Tibial nerve (tissue), 4 donors: ENCODE measurements around the gene ALPI. TPM values are rescaled to one million over a fixed set of nuclear protein-coding genes. Genes with fewer than 3 reads are reported as not detected.

ENCODE experiments used
- DNase-seq, 2 donors: peaks; one replicate each; pipeline ENCODE4 v3.0.0-alpha.2; 2019; ENCODE audit warnings: low spot score in 2 of 2
- H3K27ac ChIP-seq, 4 donors: fragments of 200-600 bp; sonication (generic) in 3 of 4; one replicate each; pipeline ENCODE4 v1.5.1; 2017 to 2019; ENCODE audit warnings: mild to moderate bottlenecking in 1 of 4
- H3K27me3 ChIP-seq, 2 donors: fragments of 200-600 bp; sonication (generic) in 1 of 2; one replicate each; pipeline versions ENCODE4 v1.5.1 to v1.6.0; 2017 to 2019
- H3K36me3 ChIP-seq, 3 donors: fragments of 200-600 bp; sonication (generic); one replicate each; pipeline ENCODE4 v1.5.1; 2018 to 2019
- H3K4me1 ChIP-seq, 4 donors: fragments of 200-600 bp; sonication (generic) in 3 of 4; one replicate each; pipeline ENCODE4 v1.5.1; 2017 to 2019
- H3K4me3 ChIP-seq, 4 donors: fragments of 200-600 bp; sonication (generic) in 3 of 4; one replicate each; pipeline ENCODE4 v1.5.1; 2017 to 2019; ENCODE audit warnings: mild to moderate bottlenecking in 1 of 4, moderate library complexity in 1 of 4
- H3K9me3 ChIP-seq, 4 donors: fragments of 200-600 bp; sonication (generic) in 3 of 4; one replicate each; pipeline ENCODE4 v1.5.1; 2017 to 2019
- EP300 ChIP-seq, 2 donors: sonication (generic); formaldehyde crosslinking; IDR thresholded peaks; one replicate each; pipeline ENCODE4 v1.6.1; 2017; ENCODE audit warnings: antibody characterized with exemption in 2 of 2, mild to moderate bottlenecking in 1 of 2
- POLR2A ChIP-seq, 2 donors: fragments of 450-650 bp; IDR thresholded peaks; one replicate each; pipeline ENCODE4 v1.6.1; 2017; ENCODE audit warnings: antibody characterized with exemption in 2 of 2, mild to moderate bottlenecking in 2 of 2, moderate library complexity in 2 of 2
- WGBS, 2 donors: methylation state at CpG; one replicate each; pipeline ENCODE4 v1.1.5; 2018; 5-methylcytosine and 5-hydroxymethylcytosine counted together
- total RNA-seq, 4 donors: library from RNA; depleted of rRNA; stranded (reverse); fragments of >200 nt; gene quantifications; one replicate each; pipeline ENCODE4 v1.1.0, GENCODE V29; 2016
- TF ChIP-seq, protein P1 (sequence below), 5 experiments: fragments of 200-600 bp in 3 of 5; fragments of 450-650 bp in 2 of 5; sonication (generic) in 3 of 5; IDR thresholded peaks; one replicate each; pipeline ENCODE4 v1.5.1; 2016 to 2019; ENCODE audit warnings: antibody characterized with exemption in 5 of 5, mild to moderate bottlenecking in 3 of 5, moderate library complexity in 2 of 5

The ALPI gene
- total RNA-seq, 4 donors from 2014 or later, result not detected

GRCh38 chr2:232473467-232473890 lies 17.5 kb downstream of the ALPI start:
- Histone ChIP-seq H3K9me3 (peaks cover 0 to 7% (median 0%) of the 10 kb centered on the region in 4 donors), H3K27me3 (peaks cover 0 to 19% of the 10 kb centered on the region in 2 donors), H3K4me1 (no peaks in the 10 kb centered on the region), H3K36me3 (no peaks in the 10 kb centered on the region), H3K4me3 (no peak overlapping the region), H3K27ac (no peak overlapping the region)
- 33 to 40% methylated on average over 6 of the region's 6 CpGs for WGBS, 2 donors
- DNase-seq, result no peak
- no peak for TF ChIP-seq POLR2A (IDR thresholded peaks at IDR 0.05)

- TF ChIP-seq EP300 (IDR thresholded peaks at IDR 0.05) (no peak), POLR2A (IDR thresholded peaks at IDR 0.05) (no peak)
- TF ChIP-seq, protein P1, sequence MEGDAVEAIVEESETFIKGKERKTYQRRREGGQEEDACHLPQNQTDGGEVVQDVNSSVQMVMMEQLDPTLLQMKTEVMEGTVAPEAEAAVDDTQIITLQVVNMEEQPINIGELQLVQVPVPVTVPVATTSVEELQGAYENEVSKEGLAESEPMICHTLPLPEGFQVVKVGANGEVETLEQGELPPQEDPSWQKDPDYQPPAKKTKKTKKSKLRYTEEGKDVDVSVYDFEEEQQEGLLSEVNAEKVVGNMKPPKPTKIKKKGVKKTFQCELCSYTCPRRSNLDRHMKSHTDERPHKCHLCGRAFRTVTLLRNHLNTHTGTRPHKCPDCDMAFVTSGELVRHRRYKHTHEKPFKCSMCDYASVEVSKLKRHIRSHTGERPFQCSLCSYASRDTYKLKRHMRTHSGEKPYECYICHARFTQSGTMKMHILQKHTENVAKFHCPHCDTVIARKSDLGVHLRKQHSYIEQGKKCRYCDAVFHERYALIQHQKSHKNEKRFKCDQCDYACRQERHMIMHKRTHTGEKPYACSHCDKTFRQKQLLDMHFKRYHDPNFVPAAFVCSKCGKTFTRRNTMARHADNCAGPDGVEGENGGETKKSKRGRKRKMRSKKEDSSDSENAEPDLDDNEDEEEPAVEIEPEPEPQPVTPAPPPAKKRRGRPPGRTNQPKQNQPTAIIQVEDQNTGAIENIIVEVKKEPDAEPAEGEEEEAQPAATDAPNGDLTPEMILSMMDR (IDR thresholded peaks at IDR 0.05), result no peak
- 66 to 70% methylated on average over 2 of the region's 2 CpGs for WGBS, 2 donors
- no peak for DNase-seq
Observed at GRCh38 chr2:232476045-232476444, 20.1 kb downstream of the ALPI start.

DNA sequence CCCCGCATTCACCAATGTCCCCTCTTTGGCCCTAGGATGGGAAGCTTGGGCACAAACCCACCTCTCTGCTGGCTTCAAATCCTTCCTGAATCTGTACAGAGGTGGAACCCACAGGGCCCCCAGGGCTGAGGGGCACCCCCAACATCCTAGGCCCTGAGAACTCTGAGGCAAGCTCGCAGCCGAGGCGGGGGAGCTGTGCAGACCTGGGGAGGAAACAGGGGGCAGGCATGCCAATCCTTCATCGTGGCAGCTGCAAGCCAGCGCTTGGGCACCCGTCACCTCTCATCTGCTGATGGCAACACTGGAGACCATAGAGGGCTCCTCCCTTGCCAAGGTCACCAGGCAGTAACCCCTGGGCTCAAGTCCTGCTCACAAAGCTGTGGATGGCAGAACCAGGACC lies 20.8 kb downstream of the ALPI start:
- TF ChIP-seq POLR2A (IDR thresholded peaks at IDR 0.05) (no peak), EP300 (IDR thresholded peaks at IDR 0.05) (no peak)
- TF ChIP-seq, protein P1 (IDR thresholded peaks at IDR 0.05), result no peak
- Histone ChIP-seq H3K27me3 (peaks cover 0 to 21% of the 10 kb centered on the region in 2 donors), H3K4me1 (no peaks in the 10 kb centered on the region), H3K4me3 (no peak overlapping the region), H3K36me3 (no peaks in the 10 kb centered on the region), H3K27ac (no peak overlapping the region), H3K9me3 (peaks cover 0 to 7% (median 0%) of the 10 kb centered on the region in 4 donors)
- 91 to 100% methylated on average over 4 to 7 of the region's 7 CpGs for WGBS, 2 donors
- DNase-seq, result no peak

More at GRCh38 chr2:232476045-232476444, 20.1 kb downstream of the ALPI start:
- Histone ChIP-seq H3K36me3 (no peaks in the 10 kb centered on the region), H3K4me3 (no peak overlapping the region), H3K27ac (no peak overlapping the region), H3K27me3 (peaks cover 0 to 19% of the 10 kb centered on the region in 2 donors), H3K4me1 (no peaks in the 10 kb centered on the region), H3K9me3 (peaks cover 0 to 7% (median 0%) of the 10 kb centered on the region in 4 donors)

- TF ChIP-seq EP300 (IDR thresholded peaks at IDR 0.05), result no peak
- TF ChIP-seq, protein P1 (IDR thresholded peaks at IDR 0.05), result no peak
- no peak for TF ChIP-seq POLR2A (IDR thresholded peaks at IDR 0.05)
- H3K36me3 ChIP-seq, result no peaks in the 10 kb centered on the region
- no peaks in the 10 kb centered on the region for H3K9me3 ChIP-seq
- H3K27ac ChIP-seq, result no peak overlapping the region
- H3K4me3 ChIP-seq, result no peak overlapping the region
- WGBS, 2 donors, result 89 to 90% methylated on average over 6 to 11 of the region's 13 CpGs
- H3K4me1 ChIP-seq, result no peaks in the 10 kb centered on the region
- DNase-seq, result no peak
- H3K27me3 ChIP-seq, result peaks cover 0 to 31% of the 10 kb centered on the region in 2 donors
Observed at GRCh38 chr2:232477751-232478510, 22.0 kb downstream of the ALPI start.

GRCh38 chr2:232478571-232479340 lies 22.8 kb downstream of the ALPI start:
- WGBS, 2 donors, result 71 to 92% methylated on average over 5 to 14 of the region's 19 CpGs
- no peaks in the 10 kb centered on the region for H3K4me1 ChIP-seq
- no peaks in the 10 kb centered on the region for H3K36me3 ChIP-seq
- H3K4me3 ChIP-seq, result no peak overlapping the region
- peaks cover 0 to 32% of the 10 kb centered on the region in 2 donors for H3K27me3 ChIP-seq
- H3K9me3 ChIP-seq, result no peaks in the 10 kb centered on the region
- no peak for DNase-seq
- TF ChIP-seq EP300 (IDR thresholded peaks at IDR 0.05) (no peak), POLR2A (IDR thresholded peaks at IDR 0.05) (no peak)
- TF ChIP-seq, protein P1 (IDR thresholded peaks at IDR 0.05), result no peak
- no peak overlapping the region for H3K27ac ChIP-seq
